CD14-positive monocyte (primary cell): ENCODE measurements around the gene CASP9. TPM values are rescaled to one million over a fixed set of nuclear protein-coding genes. Genes with fewer than 3 reads are reported as not detected.
A peak's percentile ranks its signal among the peaks of the same experiment; 100 is the strongest.
"Not testable (repeated sequence)": the region's sequence is repeated elsewhere in the genome, so short reads cannot be mapped to it uniquely, and the experiment has no call there.

Experiments
- DNase-seq, 3 donors: peaks; one replicate each; pipeline ENCODE4 v3.0.0-alpha.2; 2011 to 2022
- H2AFZ ChIP-seq: 2 replicates; pipeline ENCODE4 v1.6.0; 2012; ENCODE audit warnings: mild to moderate bottlenecking, low read depth, low read length, inconsistent platforms; ENCODE audit not compliant: insufficient read depth, poor library complexity, severe bottlenecking
- H3K27ac ChIP-seq, 2 donors: 1 replicate in 1 of 2; 2 replicates in 1 of 2; pipeline ENCODE4 v1.5.1; 2012 to 2013; ENCODE audit warnings: low read length in 2 of 2, control low read depth in 1 of 2, inconsistent platforms in 1 of 2, low read depth in 1 of 2, mild to moderate bottlenecking in 1 of 2
- H3K27me3 ChIP-seq, 2 donors: one replicate each; pipeline versions ENCODE4 v1.6.0 to v1.6.1; 2011 to 2013; ENCODE audit warnings: low read length in 2 of 2; ENCODE audit not compliant: control insufficient read depth in 2 of 2, insufficient read depth in 2 of 2
- H3K36me3 ChIP-seq, 2 donors: replicated peaks in 1 of 2; 1 replicate in 1 of 2; 2 replicates in 1 of 2; pipeline versions ENCODE4 v1.5.1 to v1.6.1; 2012 to 2013; ENCODE audit warnings: low read length in 2 of 2, control low read depth in 1 of 2, inconsistent platforms in 1 of 2, mild to moderate bottlenecking in 1 of 2; ENCODE audit not compliant: insufficient read depth in 2 of 2, control insufficient read depth in 1 of 2
- H3K4me1 ChIP-seq, 2 donors: 1 replicate in 1 of 2; 2 replicates in 1 of 2; pipeline versions ENCODE4 v1.5.1 to v1.6.1; 2012 to 2013; ENCODE audit warnings: low read length in 2 of 2, control low read depth in 1 of 2, inconsistent platforms in 1 of 2, mild to moderate bottlenecking in 1 of 2, moderate library complexity in 1 of 2; ENCODE audit not compliant: insufficient read depth in 2 of 2, control insufficient read depth in 1 of 2
- H3K4me2 ChIP-seq: replicated peaks from 2 replicates; pipeline ENCODE3; 2012; ENCODE audit warnings: low read length, moderate library complexity, mild to moderate bottlenecking; ENCODE audit not compliant: poor library complexity, severe bottlenecking; ENCODE audit errors: extremely low read depth
- H3K4me3 ChIP-seq, 3 experiments: fragments of 200-600 bp in 1 of 3; sonication (generic) in 1 of 3; replicated peaks in 1 of 3; 1 replicate in 2 of 3; 2 replicates in 1 of 3; pipeline ENCODE4 v1.5.1; 2011 to 2013; ENCODE audit warnings: low read length in 3 of 3, mild to moderate bottlenecking in 3 of 3, control low read depth in 2 of 3, low read depth in 2 of 3, inconsistent platforms in 1 of 3, moderate library complexity in 1 of 3
- H3K79me2 ChIP-seq: 2 replicates; pipeline ENCODE4 v1.6.0; 2012; ENCODE audit warnings: mild to moderate bottlenecking, control low read depth, inconsistent platforms, low read length, moderate library complexity; ENCODE audit not compliant: insufficient read depth
- H3K9ac ChIP-seq: 2 replicates; pipeline ENCODE4 v1.6.0; 2017; ENCODE audit warnings: low read length, mild to moderate bottlenecking; ENCODE audit not compliant: insufficient read depth, poor library complexity, severe bottlenecking
- H3K9me3 ChIP-seq, 2 donors: replicated peaks in 1 of 2; 1 replicate in 1 of 2; 2 replicates in 1 of 2; pipeline versions ENCODE4 v1.5.1 to v1.6.1; 2012 to 2013; ENCODE audit warnings: low read length in 2 of 2, control low read depth in 1 of 2; ENCODE audit not compliant: control insufficient read depth in 1 of 2, insufficient read depth in 1 of 2
- H4K20me1 ChIP-seq: 2 replicates; pipeline ENCODE4 v1.6.0; 2012; ENCODE audit warnings: mild to moderate bottlenecking, low read length, control low read depth, moderate library complexity; ENCODE audit not compliant: insufficient read depth
- H3K27ac Mint-ChIP-seq, 7 donors: one replicate each; pipeline ENCODE4 v1.8.0; 2020; ENCODE audit warnings: mild to moderate bottlenecking in 7 of 7, mixed read lengths in 7 of 7, moderate library complexity in 6 of 7, inconsistent platforms in 2 of 7
- H3K27me3 Mint-ChIP-seq, 3 donors: one replicate each; pipeline ENCODE4 v1.8.0; 2021 to 2022; ENCODE audit warnings: low read depth in 3 of 3, mild to moderate bottlenecking in 3 of 3, mixed read lengths in 3 of 3, moderate library complexity in 3 of 3, inconsistent platforms in 1 of 3
- H3K36me3 Mint-ChIP-seq, 2 donors: one replicate each; pipeline ENCODE4 v1.8.0; 2020; ENCODE audit warnings: mixed read lengths in 2 of 2, inconsistent platforms in 1 of 2, mild to moderate bottlenecking in 1 of 2
- H3K4me1 Mint-ChIP-seq: one replicate; pipeline ENCODE4 v1.8.0; 2020; ENCODE audit warnings: mild to moderate bottlenecking, mixed read lengths
- H3K4me3 Mint-ChIP-seq, 2 donors: one replicate each; pipeline ENCODE4 v1.8.0; 2020; ENCODE audit warnings: mild to moderate bottlenecking in 2 of 2, mixed read lengths in 2 of 2, moderate library complexity in 1 of 2
- H3K9me3 Mint-ChIP-seq, 7 donors: one replicate each; pipeline ENCODE4 v1.8.0; 2020 to 2022; ENCODE audit warnings: mixed read lengths in 7 of 7, mild to moderate bottlenecking in 6 of 7, moderate library complexity in 6 of 7, inconsistent platforms in 2 of 7
- CTCF ChIP-seq: fragments of 200-600 bp; IDR thresholded peaks from one replicate; pipeline ENCODE4 v1.8.0; 2022; ENCODE audit warnings: antibody characterized with exemption, mild to moderate bottlenecking
- WGBS: methylation state at CpG from one replicate; pipeline ENCODE4 v1.1.5; 2013; ENCODE audit warnings: missing lambda C conversion rate; ENCODE audit not compliant: insufficient coverage; 5-methylcytosine and 5-hydroxymethylcytosine counted together
- intact Hi-C, 2 donors: fragments of 100-400 bp; cut with micrococcal nuclease; formaldehyde crosslinking; loops; one replicate each; pipeline versions ENCODE4 v1.15.0 to v1.15.1; 2023
- polyA plus RNA-seq, 3 donors: library from polyadenylated mRNA; depleted of rRNA in 1 of 3; unstranded in 2 of 3; stranded (reverse) in 1 of 3; fragments of 300-500 nt in 2 of 3; fragments of >200 nt in 1 of 3; fragmentation: Illumina TruSeq in 2 of 3; gene quantifications; 1 replicate in 2 of 3; 2 replicates in 1 of 3; pipeline ENCODE4 v1.2.3, GENCODE V29; 2012 to 2021

Gene CASP9
- polyA plus RNA-seq, 3 donors, result 15.1 to 21.5 (median 21.0) TPM

GRCh38 chr1:15460708-15461095 lies 63.3 kb downstream of the CASP9 start:
- intact Hi-C loops, result no loop called here
- no CpG with 5 or more reads among the region's 9 CpGs for WGBS

DNA sequence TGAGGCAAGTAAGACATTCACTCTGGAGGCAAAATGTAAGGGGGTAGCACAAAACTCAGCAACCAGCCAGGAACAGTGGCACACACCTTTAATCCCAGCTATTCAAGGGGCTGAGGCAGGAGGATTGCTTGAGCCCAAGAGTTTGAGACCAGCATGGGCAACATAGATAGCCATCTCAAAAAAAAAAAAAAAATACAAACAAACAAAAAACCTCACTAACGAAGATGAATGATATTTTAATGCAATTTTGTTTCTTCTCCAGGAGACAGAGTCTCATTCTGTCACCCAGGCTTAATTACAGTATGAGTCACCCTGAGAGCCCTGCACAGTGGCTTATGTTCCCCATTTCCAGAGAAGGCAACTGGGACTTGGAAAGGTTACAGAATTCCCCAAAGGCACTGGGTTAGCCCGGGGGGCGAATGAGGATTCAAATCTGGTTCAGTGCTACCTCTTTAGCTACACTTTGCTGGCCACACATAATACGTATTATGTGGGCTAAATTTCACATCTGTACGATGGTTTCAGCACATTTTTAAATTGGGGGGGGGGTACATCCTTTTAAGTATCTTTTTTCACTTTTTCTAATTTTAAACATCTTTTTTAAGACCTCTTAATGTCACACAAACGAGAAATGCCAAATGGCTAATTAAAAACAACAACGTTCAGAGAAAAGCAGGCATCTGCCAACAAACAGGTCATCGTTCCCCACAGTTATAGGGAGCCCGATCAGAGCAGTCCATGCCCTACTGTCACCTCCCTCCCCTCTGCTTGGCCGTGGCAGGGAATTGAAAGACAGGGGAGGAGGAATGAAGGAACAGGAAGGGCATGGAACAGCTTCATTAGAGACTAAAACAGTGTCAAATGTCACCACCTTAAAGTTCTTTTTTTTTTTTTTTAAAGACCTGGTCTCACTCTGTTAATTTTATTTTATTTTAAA lies 64.0 kb downstream of the CASP9 start:
- Histone ChIP-seq H3K9me3 (no peaks in the 10 kb centered on the region), H3K79me2 (no peaks in the 10 kb centered on the region), H3K4me3 (no peak overlapping the region), H3K27me3 (no peaks in the 10 kb centered on the region), H3K27ac (no peak overlapping the region), H3K4me1 (peaks cover 7 to 8% of the 10 kb centered on the region in 2 donors), H3K36me3 (no peaks in the 10 kb centered on the region), H2AFZ (no peak overlapping the region), H4K20me1 (no peaks in the 10 kb centered on the region), H3K9ac (no peak overlapping the region), H3K4me2 (no peak overlapping the region)
- no peak overlapping the region for H3K4me3 Mint-ChIP-seq
- H3K27ac Mint-ChIP-seq, result peak overlapping the region in 2 of 7 donors; percentile 21 to 37
- intact Hi-C loops, result no loop called here
- H3K36me3 Mint-ChIP-seq, result no peaks in the 10 kb centered on the region
- H3K27me3 Mint-ChIP-seq, result peaks cover 1 to 3% (median 2%) of the 10 kb centered on the region in 3 donors
- WGBS, result 86% methylated on average over 2 of the region's 10 CpGs
- H3K9me3 Mint-ChIP-seq, result no peaks in the 10 kb centered on the region
- DNase-seq, result peak in 2 of 3 donors; percentile 34 to 60
- H3K4me1 Mint-ChIP-seq, result peaks cover 20% of the 10 kb centered on the region
- TF ChIP-seq CTCF, result no peak

More at GRCh38 chr1:15460708-15461095, 63.3 kb downstream of the CASP9 start:
- H3K9me3 ChIP-seq, result no peaks in the 10 kb centered on the region
- Mint-ChIP-seq H3K4me3 (no peak overlapping the region), H3K36me3 (no peaks in the 10 kb centered on the region), H3K27me3 (peaks cover 1 to 3% (median 2%) of the 10 kb centered on the region in 3 donors), H3K27ac (peak overlapping the region in 1 of 7 donors; percentile 33), H3K4me1 (peaks cover 18% of the 10 kb centered on the region), H3K9me3 (no peaks in the 10 kb centered on the region)
- no peak for TF ChIP-seq CTCF
- H3K36me3 ChIP-seq, result no peaks in the 10 kb centered on the region
- H3K27ac ChIP-seq, result no peak overlapping the region
- H3K9ac ChIP-seq, result no peak overlapping the region
- no peak overlapping the region for H3K4me2 ChIP-seq
- peaks cover 8 to 13% of the 10 kb centered on the region in 2 donors for H3K4me1 ChIP-seq
- H3K4me3 ChIP-seq, result no peak overlapping the region
- DNase-seq, result no peak
- no peaks in the 10 kb centered on the region for H3K27me3 ChIP-seq
- H2AFZ ChIP-seq, result no peak overlapping the region
- H3K79me2 ChIP-seq, result no peaks in the 10 kb centered on the region
- H4K20me1 ChIP-seq, result no peaks in the 10 kb centered on the region

DNA sequence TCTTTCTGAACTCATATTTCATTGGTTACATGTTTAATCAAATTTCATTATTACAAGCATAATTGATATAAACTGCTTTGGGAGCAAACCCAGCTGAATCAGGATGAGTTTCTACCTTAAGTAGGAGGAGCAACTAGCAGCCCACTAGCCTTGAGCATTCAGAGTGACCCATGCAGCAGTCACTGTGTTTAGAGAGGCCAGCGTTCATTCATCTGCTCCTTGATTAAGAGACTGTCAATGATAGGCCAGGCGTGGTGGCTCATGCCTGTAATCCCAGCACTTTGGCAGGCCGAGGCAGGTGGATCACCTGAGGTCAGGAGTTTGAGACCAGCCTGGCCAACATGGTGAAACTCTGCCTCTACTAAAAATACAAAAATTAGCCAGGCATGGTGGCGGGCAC lies 65.6 kb downstream of the CASP9 start:
- H3K9me3 Mint-ChIP-seq, H3K9ac ChIP-seq, H3K36me3 ChIP-seq, H3K4me3 Mint-ChIP-seq, H3K27ac ChIP-seq, H3K4me1 Mint-ChIP-seq, H3K27me3 ChIP-seq, H3K4me3 ChIP-seq, H3K4me2 ChIP-seq, H4K20me1 ChIP-seq, H2AFZ ChIP-seq, H3K4me1 ChIP-seq, intact Hi-C loops, H3K27me3 Mint-ChIP-seq, H3K36me3 Mint-ChIP-seq, DNase-seq, H3K9me3 ChIP-seq, H3K79me2 ChIP-seq: not testable (repeated sequence)
- WGBS, result no CpG with 5 or more reads among the region's 4 CpGs
- peak overlapping the region in 1 of 7 donors; percentile 50 for H3K27ac Mint-ChIP-seq
